ENCODE results near the gene PSMB9. TPM values are rescaled to one million over a fixed set of nuclear protein-coding genes. Genes with fewer than 3 reads are reported as not detected.
"Not testable (repeated sequence)": the region's sequence is repeated elsewhere in the genome, so short reads cannot be mapped to it uniquely, and the experiment has no call there.

Gene PSMB9
- 10 to 100 TPM; 13.6 to 17.0 (median 15.4) TPM for polyA plus RNA-seq (ENCODE audit: insufficient read depth in 1 of 5, insufficient read length in 5 of 5, low replicate concordance in 1 of 5)
- long read RNA-seq, donor 1, transcript PSMB9-207 (6 exons, 782 nt), result major isoform, 17 of 35 reads
- long read RNA-seq, donor 1, partial matches to known transcripts, result 5 of 35 reads
- long read RNA-seq, donor 1, other reads (novel, unspliced or antisense), result 13 of 35 reads
- long read RNA-seq, donor 2, partial matches to known transcripts, result 0 of 4 reads
- long read RNA-seq, donor 2, other reads (novel, unspliced or antisense), result 0 of 4 reads
- long read RNA-seq, donor 3, transcript PSMB9-207 (6 exons, 782 nt), result major isoform, 8 of 13 reads
- long read RNA-seq, donor 3, partial matches to known transcripts, result 5 of 13 reads
- long read RNA-seq, donor 3, other reads (novel, unspliced or antisense), result 0 of 13 reads
- long read RNA-seq, donor 4, partial matches to known transcripts, result 0 of 4 reads
- long read RNA-seq, donor 4, other reads (novel, unspliced or antisense), result 0 of 4 reads
- long read RNA-seq, donor 5, transcript PSMB9-207 (6 exons, 782 nt), result major isoform, 19 of 27 reads
- long read RNA-seq, donor 5, partial matches to known transcripts, result 8 of 27 reads
- long read RNA-seq, donor 5, other reads (novel, unspliced or antisense), result 0 of 27 reads
- long read RNA-seq, donor 6, transcript PSMB9-207 (6 exons, 782 nt), result major isoform, 23 of 37 reads
- long read RNA-seq, donor 6, partial matches to known transcripts, result 7 of 37 reads
- long read RNA-seq, donor 6, other reads (novel, unspliced or antisense), result 7 of 37 reads
- long read RNA-seq, donor 7, transcript PSMB9-207 (6 exons, 782 nt), result major isoform, 9 of 9 reads
- long read RNA-seq, donor 7, partial matches to known transcripts, result 0 of 9 reads
- long read RNA-seq, donor 7, other reads (novel, unspliced or antisense), result 0 of 9 reads
- long read RNA-seq, donor 8, partial matches to known transcripts, result 0 of 2 reads
- long read RNA-seq, donor 8, other reads (novel, unspliced or antisense), result 0 of 2 reads

DNA sequence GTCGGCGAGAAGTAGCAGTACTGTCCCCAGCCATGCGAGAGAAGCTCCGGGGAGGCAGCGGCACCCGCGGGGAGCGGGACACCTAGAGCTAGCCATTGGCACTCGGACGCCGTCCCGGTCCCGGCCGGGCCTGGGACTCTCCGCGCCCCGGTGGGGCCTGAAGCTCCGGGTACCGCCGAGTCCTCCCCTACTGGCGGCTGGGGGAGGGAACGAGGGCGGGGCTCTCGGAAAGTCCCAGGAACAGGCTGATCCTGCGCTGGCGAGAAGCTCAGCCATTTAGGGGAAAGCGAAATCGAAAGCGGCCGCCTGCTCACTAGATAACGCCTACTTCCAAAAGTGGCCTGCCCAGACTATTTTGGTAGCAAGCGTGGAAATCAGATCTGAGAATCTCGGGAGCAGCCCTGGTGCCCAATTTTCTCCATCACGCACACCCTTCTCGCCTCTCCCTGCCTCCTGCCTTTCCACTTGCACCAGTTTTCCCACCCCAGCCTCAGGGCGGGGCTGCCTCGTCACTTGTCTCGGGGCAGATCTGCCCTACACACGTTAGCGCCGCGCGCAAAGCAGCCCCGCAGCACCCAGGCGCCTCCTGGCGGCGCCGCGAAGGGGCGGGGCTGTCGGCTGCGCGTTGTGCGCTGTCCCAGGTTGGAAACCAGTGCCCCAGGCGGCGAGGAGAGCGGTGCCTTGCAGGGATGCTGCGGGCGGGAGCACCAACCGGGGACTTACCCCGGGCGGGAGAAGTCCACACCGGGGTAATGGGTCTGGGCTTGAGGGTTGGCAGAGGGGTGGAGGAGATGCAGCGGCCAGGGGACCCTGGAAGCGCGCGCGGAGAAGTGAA, at the start of gene PSMB9, which contains the start of gene TAP1:
Gene PSMB9 (plus strand): TSS at position 652 of the 835 bp plus-strand sequence. CDS start 38 bp downstream, at position 690.
Gene TAP1 (minus strand): TSS at position 164 of the 835 bp plus-strand sequence. CDS start 68 bp downstream, at position 96.
- peak; percentile 94 to 95 for DNase-seq

DNA sequence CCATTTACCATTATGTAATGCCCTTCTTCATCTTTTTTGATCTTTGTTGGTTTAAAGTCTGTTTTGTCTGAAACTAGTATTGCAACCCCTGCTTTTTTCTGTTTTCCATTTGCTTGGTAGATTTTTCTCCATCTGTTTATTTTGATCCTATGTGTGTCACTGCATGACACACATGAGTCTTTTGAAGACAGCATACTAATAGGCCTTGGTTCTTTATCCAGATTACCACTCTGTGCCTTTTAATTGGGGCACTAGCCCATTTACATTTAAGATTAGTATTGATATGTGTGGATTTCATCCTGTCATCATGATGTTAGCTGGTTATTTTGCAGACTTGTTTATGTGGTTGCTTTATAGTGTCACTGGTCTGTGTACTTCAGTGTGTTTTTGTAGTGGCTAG, 48.6 kb upstream of the PSMB9 start:
- not testable (repeated sequence) for DNase-seq

DNA sequence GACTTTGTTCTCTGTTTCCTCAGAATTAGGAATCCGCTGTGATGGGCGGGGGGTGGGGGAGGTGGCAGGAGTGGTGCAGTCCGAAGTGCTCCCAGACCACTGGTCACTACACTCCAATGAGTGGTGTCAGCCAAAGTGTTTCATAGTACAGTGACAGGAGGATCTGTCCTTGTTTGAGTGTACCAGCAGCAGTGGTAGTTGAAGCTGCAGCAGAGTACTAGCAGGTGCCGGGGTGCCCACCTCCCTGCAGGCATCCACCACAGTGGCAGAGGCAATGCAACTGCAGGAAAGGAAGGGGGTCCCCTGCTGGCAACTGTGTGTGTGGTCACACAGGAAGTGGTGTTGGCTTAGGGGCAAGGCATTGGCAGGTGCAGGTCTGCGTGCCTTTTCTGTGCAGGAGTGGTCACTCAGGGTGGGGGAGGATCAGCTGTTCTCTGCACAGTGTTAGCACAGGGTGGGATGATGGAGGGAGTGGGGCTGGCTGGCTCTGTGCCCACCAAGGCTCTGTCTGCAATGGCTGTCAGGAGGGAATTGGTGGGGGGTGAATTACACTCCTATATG, 46.9 kb upstream of the PSMB9 start:
- no peak for DNase-seq

DNA sequence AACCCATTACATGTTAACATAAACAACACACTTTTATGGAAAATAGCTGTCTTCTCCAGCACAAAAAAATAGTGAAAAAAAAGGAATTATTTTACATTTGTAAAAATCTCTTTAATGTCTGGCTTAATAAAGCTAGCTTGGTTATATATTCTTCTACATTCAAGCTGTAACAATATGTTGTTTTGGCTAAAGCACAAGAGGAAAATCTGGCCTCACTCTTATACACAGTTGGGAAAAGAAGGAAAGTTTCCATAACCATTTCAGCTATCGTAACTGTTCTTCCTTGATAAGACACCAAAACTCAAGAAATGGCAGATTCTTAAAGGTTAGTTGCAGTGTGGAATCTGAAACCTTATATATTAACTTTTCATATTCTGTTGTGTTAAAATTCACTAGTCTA, 44.8 kb upstream of the PSMB9 start:
- DNase-seq, result peak; percentile 25 to 39

DNA sequence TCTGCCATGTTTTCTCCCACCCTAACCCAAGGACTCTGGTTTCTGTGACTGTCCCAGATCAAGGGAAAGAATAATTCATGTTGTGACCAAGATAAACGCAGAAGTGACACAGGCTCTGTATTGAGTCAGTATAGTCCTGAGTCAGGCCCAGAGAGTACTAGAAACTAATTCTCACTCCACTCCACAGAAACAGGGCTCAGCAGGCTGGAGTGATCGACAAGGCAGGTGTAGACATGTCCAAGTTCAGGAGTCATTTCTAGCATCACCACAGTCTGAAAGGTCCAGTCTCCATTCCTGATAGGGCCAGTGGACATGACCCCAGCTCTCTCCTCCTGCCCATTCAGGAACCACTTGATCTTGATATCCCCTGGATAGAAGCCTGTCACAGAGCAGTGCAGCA, 39.8 kb upstream of the PSMB9 start:
- DNase-seq, result no peak

DNA sequence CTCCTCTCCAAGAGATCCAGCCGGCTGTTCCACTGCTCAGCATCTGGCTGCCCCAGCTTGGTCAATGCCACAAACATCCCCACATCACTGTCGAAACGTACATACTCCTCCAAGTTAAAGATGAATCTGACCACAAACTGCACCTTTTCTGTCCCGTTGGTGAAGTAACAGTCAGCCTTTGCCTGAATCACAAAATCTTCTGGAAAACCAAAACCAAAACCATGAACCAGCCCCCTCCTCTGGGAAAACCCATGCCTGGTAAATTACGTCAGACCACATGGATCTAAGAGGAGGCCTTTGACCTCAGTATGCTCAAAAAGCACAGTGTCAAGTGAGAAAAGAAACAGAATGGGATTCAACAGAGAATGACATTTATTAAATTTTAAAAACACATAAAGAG, 38.9 kb upstream of the PSMB9 start:
- no peak for DNase-seq

DNA sequence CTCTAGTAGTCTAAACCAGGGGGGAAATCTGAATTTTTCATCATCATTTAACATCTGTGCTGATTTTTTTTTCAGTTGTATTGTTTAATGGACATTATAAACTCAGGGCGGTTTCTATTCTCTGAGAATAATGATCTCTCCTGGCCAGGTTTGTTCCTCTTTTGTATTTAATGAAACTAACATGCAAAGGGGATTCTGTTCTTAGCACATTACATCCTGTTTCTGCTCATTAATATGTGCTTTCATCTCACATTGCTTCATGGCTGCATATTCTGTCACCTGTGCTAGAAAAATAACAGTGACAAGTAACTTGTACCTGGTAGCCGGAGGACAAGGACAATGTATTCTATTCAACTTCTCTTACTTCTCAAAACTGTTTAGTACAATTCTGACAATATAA, 38.0 kb upstream of the PSMB9 start:
- DNase-seq, result no peak

DNA sequence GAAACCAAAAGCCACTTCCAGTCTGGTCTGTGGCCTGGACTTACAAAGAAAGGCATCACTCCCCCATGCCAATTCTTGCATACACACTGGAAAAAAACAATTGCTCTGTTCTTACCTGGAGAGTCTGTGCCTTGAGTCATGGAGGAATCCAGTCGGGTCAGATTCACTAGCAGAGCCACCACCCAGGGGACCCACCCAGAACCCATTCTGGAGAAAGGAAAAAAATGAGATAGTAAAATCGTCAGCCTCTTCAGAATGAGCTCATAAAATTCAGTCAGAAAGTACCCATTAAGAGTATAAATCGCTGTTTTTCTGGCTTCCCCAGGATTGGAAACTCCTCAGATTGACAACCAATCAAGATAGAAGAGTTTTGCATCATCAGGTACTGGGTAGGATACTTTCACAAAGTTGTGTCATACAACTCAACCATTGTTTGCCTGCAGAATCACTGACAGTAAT, 37.2 kb upstream of the PSMB9 start, which contains the start of gene HLA-DOB:
Gene HLA-DOB (minus strand): TSS at position 257 of the 459 bp plus-strand sequence. CDS start 51 bp downstream, at position 206.
- DNase-seq, result no peak

DNA sequence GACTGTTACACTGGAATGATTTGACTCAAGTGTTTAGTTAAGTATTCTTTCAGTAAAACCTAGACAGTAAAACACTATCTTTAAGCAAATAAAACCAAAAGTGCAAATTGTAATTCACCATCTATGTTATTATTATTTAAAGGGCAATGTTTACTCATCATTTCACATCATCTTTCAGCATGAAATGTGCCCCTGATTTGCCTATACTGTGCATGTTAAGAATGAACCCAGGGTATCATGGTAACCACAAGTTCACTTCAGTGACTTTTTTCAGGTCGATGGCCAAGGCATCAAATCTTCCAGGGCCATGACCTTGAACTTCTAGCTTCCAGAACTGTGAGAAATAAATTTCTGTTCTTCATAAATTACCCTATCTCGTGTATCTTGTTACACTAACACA, 35.1 kb upstream of the PSMB9 start:
- no peak for DNase-seq

DNA sequence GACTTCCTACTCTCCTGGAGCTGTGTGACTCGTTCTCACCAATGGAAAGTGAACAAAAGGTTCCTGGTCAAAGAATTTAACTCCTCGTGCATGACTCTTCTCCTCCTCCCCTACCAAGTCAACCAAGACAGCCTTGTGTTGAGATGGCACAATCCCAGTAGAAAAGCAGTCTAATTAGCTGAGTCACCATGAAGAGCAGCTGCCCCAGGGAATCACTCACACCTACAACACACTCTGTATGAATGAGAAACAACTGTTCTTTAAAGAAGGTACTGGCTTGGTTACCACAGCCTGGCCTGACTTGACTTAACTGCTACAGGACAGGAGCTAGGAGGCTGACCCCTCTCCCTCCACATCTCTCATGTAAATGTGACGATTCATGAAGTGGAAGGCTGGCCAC, 34.3 kb upstream of the PSMB9 start:
- no peak for DNase-seq

DNA sequence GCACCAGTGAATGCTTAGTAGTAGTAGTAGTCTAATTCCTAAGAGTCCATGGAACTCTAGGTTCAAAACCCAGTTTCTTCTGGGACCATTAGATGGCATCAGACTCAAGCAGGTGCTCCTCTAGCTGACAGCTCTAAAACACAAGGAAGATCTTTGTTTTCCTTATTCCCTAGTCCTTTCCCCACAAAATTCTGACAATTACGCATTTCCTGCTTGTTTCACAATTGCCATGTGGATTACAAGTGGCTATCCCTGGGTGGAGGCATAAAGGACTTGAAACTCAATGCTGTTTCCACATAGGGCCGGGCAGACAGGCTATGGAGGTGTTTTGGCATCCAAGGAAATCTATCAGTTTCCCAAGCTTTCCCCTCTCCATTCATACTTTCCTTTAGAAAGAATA, 28.0 kb upstream of the PSMB9 start:
- peak in 1 of 2 donors; percentile 9 for DNase-seq

DNA sequence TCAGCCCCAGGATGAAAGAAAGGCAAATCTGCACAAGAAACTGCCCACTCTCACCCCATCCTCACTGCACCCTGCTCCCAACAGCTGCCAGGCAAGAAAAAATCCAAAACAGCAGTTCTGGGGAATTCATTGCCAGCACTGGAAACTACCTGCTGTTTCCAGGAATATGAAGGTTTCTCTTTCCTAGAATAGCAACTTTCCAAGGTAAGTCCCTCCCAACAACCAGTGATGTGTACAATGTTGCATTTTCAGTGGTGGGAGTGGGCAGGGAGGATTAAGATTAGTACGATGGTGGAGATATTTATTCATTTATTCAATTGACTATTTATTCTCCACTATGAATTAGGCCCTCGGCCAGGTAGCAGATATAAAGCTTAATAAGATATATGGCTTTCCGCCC, 27.0 kb upstream of the PSMB9 start:
- DNase-seq, result no peak

DNA sequence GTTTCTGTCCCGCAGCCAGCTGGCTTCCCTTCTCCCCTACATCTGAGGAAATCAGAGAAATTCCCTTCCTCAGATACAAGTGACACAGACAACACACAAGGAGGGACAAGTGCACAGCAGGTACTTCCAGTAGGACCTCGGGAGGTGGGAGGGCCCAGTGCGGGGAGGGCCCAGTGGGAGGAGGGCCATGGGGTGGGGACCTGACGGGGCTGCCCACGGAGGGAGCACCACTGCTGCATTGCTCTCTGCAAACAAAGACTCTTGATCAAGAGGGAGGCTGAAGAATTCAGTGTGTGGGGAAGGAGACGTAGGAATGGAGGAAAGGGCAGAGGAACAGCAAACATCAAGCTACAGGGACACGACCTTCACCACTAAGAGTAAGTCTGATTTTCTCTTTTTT, 24.5 kb upstream of the PSMB9 start:
- DNase-seq, result no peak

DNA sequence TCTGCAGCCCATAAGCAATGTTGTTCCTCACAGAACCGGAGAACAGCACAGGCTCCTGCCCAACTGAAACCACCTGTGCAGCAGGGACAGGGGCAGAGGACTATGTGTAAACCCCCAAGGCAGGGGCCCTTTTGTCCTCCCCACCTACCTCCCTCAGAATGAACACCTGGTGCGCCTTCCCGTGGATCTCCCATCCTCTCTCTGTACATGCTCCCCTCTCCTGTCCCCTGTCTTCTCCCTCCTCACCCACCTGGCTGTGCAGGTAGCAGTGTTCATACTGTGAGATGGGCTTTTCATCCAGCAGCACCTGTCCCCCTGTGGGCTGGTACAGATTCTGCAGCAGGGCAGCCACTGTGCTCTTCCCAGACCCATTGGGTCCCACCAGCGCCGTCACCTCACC, 24.0 kb upstream of the PSMB9 start:
- DNase-seq, result no peak

DNA sequence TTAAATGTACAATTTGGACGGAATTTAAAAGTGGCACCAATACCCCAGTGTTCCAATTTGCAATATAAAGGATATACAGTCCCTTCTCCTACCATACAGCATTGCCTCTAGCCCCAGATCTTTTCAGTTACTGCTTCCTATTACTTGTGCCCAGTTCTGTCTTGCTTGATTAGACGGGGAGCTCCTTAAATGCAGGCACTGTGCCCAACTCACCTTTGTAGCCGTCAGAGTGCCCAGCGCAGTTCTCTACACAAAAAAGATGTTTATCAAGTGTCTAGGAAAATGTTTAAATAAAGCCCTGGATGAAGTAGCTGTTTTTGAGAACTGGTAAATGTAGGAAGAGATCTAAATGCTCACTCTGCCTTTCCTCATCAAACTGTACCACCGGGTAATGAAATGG, 23.1 kb upstream of the PSMB9 start:
- DNase-seq, result no peak

DNA sequence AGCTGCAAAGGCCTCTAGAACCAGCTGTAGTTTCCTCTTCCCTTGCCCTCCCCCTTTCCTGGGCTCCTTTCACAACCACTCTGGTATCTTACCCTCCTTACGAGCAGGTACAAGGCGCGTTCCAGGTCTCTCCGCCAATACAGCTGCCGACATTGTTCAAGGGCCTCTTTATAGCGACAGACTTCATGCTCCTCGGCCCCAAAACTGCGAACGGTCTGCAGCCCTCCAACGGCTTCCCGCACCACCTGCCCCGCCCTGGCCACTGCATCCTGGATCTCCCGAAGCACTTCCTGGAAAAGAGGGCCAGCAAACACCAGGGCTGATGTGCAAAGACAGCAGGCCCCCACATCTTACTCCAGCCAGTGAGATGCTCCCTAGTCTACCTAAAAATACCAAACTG, 21.5 kb upstream of the PSMB9 start:
- no peak for DNase-seq

DNA sequence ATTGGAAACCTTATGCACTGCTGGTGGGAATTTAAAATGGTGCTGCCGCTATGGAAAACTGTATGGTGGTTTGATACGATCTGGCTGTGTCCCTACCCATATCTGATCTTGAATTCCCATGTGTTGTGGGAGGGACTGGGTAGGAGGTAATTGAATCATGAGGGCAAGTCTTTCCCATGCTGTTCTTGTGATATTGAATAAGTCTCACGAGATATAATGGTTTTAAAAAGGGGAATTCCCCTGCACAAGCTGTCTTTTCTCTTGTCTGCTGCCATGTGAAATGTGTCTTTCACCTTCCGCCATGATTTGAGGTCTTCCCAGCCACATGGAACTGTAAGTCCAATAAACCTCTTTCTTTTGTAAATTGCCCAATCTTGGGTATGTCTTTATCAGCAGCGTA, 20.3 kb upstream of the PSMB9 start:
- no peak for DNase-seq

DNA sequence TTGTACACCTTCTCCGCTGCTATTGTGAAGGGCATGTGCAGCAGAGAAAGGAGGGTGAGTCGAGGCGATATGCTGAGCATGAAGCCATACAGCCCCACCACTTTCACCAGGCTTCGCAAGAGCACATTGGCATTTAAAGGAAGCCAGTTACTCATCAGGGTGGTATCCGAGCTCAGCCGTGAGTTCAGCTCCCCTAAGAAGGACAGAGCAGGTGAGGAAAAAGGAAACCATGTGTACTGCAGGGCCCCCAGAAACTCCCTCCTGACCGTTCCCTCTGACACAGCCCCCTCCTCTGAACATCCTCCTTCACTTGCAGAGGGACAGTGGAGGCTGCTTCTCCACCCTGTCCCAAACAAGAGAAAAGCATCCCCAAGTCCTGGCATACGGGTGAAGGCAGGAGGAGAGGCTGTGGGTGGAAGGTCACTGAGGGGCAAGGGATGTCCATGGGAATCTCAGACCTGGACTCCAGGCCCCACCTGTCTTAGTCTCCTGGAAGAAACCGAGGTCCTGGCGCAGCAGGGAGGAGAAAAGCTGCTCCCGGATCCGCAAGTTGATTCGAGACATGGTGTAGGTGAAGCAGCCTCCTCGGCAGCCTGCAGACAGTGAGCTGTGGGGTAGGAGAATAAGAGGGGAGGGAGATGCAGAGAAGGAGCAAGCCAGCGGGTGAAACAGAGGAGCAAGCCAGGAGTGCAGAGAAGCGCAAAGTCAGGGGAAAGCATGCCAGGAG, 18.7 kb upstream of the PSMB9 start:
- no peak for DNase-seq

DNA sequence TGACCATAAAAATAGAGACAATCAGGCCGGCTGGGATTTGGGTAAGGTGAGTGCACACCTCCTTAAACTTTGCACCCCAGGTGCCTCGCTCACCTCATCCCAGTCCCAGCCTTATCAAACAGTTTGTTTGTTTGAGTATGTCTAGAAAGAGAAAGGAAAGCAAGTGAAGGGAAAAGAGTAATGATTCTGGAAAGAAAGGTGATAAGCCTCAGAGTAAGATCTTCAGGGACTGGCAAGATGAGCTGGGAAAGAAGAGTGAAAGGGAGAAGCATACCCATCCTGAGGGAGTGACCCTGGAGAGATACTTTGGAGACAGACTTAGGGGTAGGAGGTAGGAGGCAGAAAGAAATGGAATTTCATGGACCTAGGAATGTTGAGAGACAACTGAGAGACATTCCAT, 17.1 kb upstream of the PSMB9 start:
- DNase-seq, result no peak

DNA sequence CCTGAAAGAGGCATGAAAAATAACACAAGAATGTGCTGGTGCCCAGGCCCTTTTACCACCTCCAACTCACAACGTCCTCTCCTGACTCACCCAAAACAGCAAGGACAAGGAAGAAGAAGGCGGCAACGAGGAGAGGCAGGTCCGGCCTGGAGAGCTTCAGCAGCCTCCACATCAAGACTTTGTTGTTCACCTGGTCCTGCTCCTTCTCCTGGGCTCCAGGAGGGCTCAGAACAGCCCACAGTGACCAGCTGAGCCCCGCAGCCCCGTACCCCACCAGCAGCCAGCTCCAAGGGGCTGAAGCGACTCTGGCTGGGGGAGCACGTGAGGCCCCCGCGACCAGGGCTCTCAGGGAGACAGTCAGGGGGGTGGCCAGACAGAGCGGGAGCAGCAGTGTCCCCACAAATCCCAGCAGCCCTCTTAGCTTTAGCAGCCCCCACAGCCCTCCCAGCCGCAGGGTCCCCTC, 16.3 kb upstream of the PSMB9 start:
- no peak for DNase-seq
